K562 (cell line): ENCODE measurements around the gene GABRB3. TPM values are rescaled to one million over a fixed set of nuclear protein-coding genes. Genes with fewer than 3 reads are reported as not detected.

Experiments used
- ATAC-seq: fragments of 200-7000 bp; cut with Tn5 transposase; 3 replicates; pipeline ENCODE4 v1.9.1; 2020; ENCODE audit warnings: moderate library complexity
- BruUV-seq: library from RNA; stranded (reverse); fragments of 400-500 nt; replicated peaks from 2 replicates; lab custom pipeline; 2021; lab: Mats Ljungman, UMichigan
- CTCF ChIA-PET: fragments of 300-600 bp; formaldehyde crosslinking; extraction: SDS; loops from one replicate; lab custom pipeline; 2021; ENCODE audit warnings: low intra/inter-chr PET ratio; lab: Yijun Ruan, JAX
- POLR2A ChIA-PET: fragments of 300-600, 350-650 bp; sonication (Branson Sonifier 250); formaldehyde crosslinking; extraction: SDS; loops from one replicate; lab custom pipeline; 2021; ENCODE audit warnings: antibody characterized with exemption, inconsistent platforms; lab: Yijun Ruan, JAX
- DNase-seq, 4 experiments: peaks; one replicate each; pipeline versions ENCODE4 v3.0.0 to v3.0.0-alpha.2; 2011 to 2018; ENCODE audit warnings: low spot score in 3 of 4, mixed read lengths in 3 of 4; ENCODE audit errors: extremely low read depth in 1 of 4
- FAIRE-seq: peaks from 2 replicates; lab custom pipeline; 2011; peaks lifted over from hg19 to GRCh38; lab: Jason Lieb, UNC
- H2AFZ ChIP-seq: 2 replicates; pipeline ENCODE4 v1.6.0; 2011; ENCODE audit warnings: low read depth, low read length, control low read depth, inconsistent platforms
- H3K27ac ChIP-seq: fragments of 200-600 bp; 3 replicates; pipeline ENCODE4 v1.8.0; 2011; ENCODE audit warnings: low read depth, mild to moderate bottlenecking, control low read depth, inconsistent platforms, low read length, moderate library complexity, mixed read lengths; ENCODE audit errors: extremely low read depth
- H3K27me3 ChIP-seq, 2 experiments: fragments of 300-600 bp in 1 of 2; 2 replicates in 1 of 2; 3 replicates in 1 of 2; pipeline versions ENCODE4 v1.6.0 to v1.8.0; 2011; ENCODE audit warnings: inconsistent platforms in 2 of 2, low read length in 2 of 2, mild to moderate bottlenecking in 1 of 2, mixed read lengths in 1 of 2, moderate library complexity in 1 of 2; ENCODE audit not compliant: control insufficient read depth in 2 of 2, insufficient read depth in 2 of 2
- H3K36me3 ChIP-seq: fragments of 300-600 bp; 3 replicates; pipeline ENCODE4 v1.8.0; 2011; ENCODE audit warnings: mild to moderate bottlenecking, low read length, inconsistent platforms; ENCODE audit not compliant: control insufficient read depth, insufficient read depth
- H3K4me1 ChIP-seq, 2 experiments: fragments of 200-600 bp in 1 of 2; replicated peaks in 1 of 2; 2 replicates in 1 of 2; 3 replicates in 1 of 2; pipeline versions ENCODE4 v1.5.1 to v1.8.0; 2011; ENCODE audit warnings: inconsistent platforms in 2 of 2, low read length in 2 of 2, mild to moderate bottlenecking in 1 of 2, mixed read lengths in 1 of 2, moderate library complexity in 1 of 2; ENCODE audit not compliant: control insufficient read depth in 2 of 2, insufficient read depth in 2 of 2
- H3K4me2 ChIP-seq: 2 replicates; pipeline ENCODE4 v1.6.1; 2011; ENCODE audit warnings: low read length, control low read depth, inconsistent platforms, mixed read lengths; ENCODE audit not compliant: insufficient read depth
- H3K4me3 ChIP-seq: fragments of 200-600 bp; sonication (generic), shearing (Covaris generic); 2 replicates; pipeline ENCODE4 v1.5.1; 2016; ENCODE audit warnings: control low read depth, inconsistent platforms
- H3K79me2 ChIP-seq: fragments of 200-600 bp; 3 replicates; pipeline ENCODE4 v1.8.0; 2011; ENCODE audit warnings: low read length, inconsistent platforms; ENCODE audit not compliant: control insufficient read depth, insufficient read depth
- H3K9ac ChIP-seq, 2 experiments: 2 replicates each; pipeline versions ENCODE4 v1.6.0 to v1.6.1; 2011; ENCODE audit warnings: low read depth in 2 of 2, low read length in 2 of 2, control low read depth in 1 of 2, inconsistent platforms in 1 of 2, mild to moderate bottlenecking in 1 of 2, mixed read lengths in 1 of 2; ENCODE audit not compliant: insufficient read depth in 1 of 2
- H3K9me1 ChIP-seq: one replicate; pipeline ENCODE4 v1.6.0; 2011; ENCODE audit warnings: inconsistent platforms, mild to moderate bottlenecking, low read length, moderate library complexity; ENCODE audit not compliant: control insufficient read depth, insufficient read depth
- H3K9me3 ChIP-seq: replicated peaks from 2 replicates; pipeline ENCODE4 v1.5.1; 2011; ENCODE audit warnings: low read depth, low read length, inconsistent platforms; ENCODE audit not compliant: control insufficient read depth, insufficient read depth
- H4K20me1 ChIP-seq: replicated peaks from 2 replicates; pipeline ENCODE4 v1.6.1; 2011; ENCODE audit warnings: low read length, inconsistent platforms, mixed read lengths; ENCODE audit not compliant: control insufficient read depth, insufficient read depth
- REST ChIP-seq, 2 experiments: fragments of 450-650 bp; formaldehyde crosslinking in 1 of 2; IDR thresholded peaks; 2 replicates each; pipeline versions ENCODE4 v1.4.0 to v1.6.1; 2014 to 2020; ENCODE audit warnings: mild to moderate bottlenecking in 2 of 2, borderline replicate concordance in 1 of 2, low read depth in 1 of 2
- ZFP1 ChIP-seq: fragments of 450-650 bp; formaldehyde crosslinking; IDR thresholded peaks from 2 replicates; pipeline ENCODE4 v1.4.0; 2020; ENCODE audit warnings: mild to moderate bottlenecking, mixed read lengths
- WGBS: fragments of 100-300 bp; shearing (Covaris generic); methylation state at CpG from one replicate; pipeline ENCODE4 v1.1.6; 2016; ENCODE audit warnings: low coverage, mixed read lengths; ENCODE audit not compliant: insufficient coverage; ENCODE audit errors: missing lambda C conversion rate; 5-methylcytosine and 5-hydroxymethylcytosine counted together
- in situ Hi-C: fragments of 300-500 bp; cut with MboI; formaldehyde crosslinking; loops from 4 replicates; pipeline ENCODE4 v1.15.0; 2018; ENCODE audit warnings: inconsistent platforms, mixed read lengths
- intact Hi-C: fragments of 100-400 bp; cut with micrococcal nuclease; formaldehyde crosslinking; loops from 2 replicates; pipeline ENCODE4 v1.14.2; 2022
- polyA plus RNA-seq, 8 experiments: library from polyadenylated mRNA; depleted of rRNA in 4 of 8; stranded (reverse) in 5 of 8; unstranded in 3 of 8; fragments of >200 nt; fragmentation: Nextera tagmentation in 2 of 8; fragmentation: Illumina TruSeq in 1 of 8; extraction: Ambion mirVana in 2 of 8; extraction: Trizol in 1 of 8; gene quantifications; 2 replicates each; pipeline versions ENCODE4 v1.2.1 to v1.2.3, GENCODE V29; 2011 to 2014; ENCODE audit warnings: inconsistent platforms in 1 of 8, missing spikeins in 1 of 8
- total RNA-seq, 7 experiments: library from RNA; depleted of rRNA in 6 of 7; stranded (reverse); fragments of >200 nt in 6 of 7; fragmentation: Illumina TruSeq in 2 of 7; extraction: Trizol in 2 of 7; gene quantifications; 2 replicates each; pipeline versions ENCODE4 v1.2.1 to v1.2.3, GENCODE V29; 2011 to 2021; ENCODE audit warnings: low replicate concordance in 1 of 7

The GABRB3 gene
- total and polyA plus RNA-seq, 9 of the 15 experiments (the other 6 are each of a cell fraction or from before 2014, with no cell fraction given): 0.09 to 1.4 (median 0.49) TPM

GRCh38 chr15:26670116-26670515 is 102.8 kb downstream of the GABRB3 start:
- Histone ChIP-seq H3K27ac (no peak overlapping the region), H3K36me3 (no peaks in the 10 kb centered on the region), H2AFZ (no peak overlapping the region), H3K4me2 (no peak overlapping the region), H3K9me3 (no peaks in the 10 kb centered on the region), H3K9me1 (no peaks in the 10 kb centered on the region), H3K27me3 (peaks cover 0 to 6% of the 10 kb centered on the region in 2 experiments; a peak in 2 of 5 replicates), H3K79me2 (no peaks in the 10 kb centered on the region), H3K4me1 (no peaks in the 10 kb centered on the region), H3K9ac (no peak overlapping the region), H4K20me1 (no peaks in the 10 kb centered on the region), H3K4me3 (no peak overlapping the region)
- FAIRE-seq: no peak
- POLR2A ChIA-PET: interaction anchor here (0.6 kb wide), 1 partner anchor 8 kb away, joined by 3 read pairs; no protein-coding TSS in a partner anchor
- CTCF ChIA-PET: no interaction called here
- no TSS peak for BruUV-seq
- DNase-seq: no peak
- no peak for ATAC-seq
- TF ChIP-seq REST (IDR thresholded peaks at IDR 0.05; ENCODE audit: borderline replicate concordance): no peak
- TF ChIP-seq REST (CRISPR knock-in tag; IDR thresholded peaks at IDR 0.05; ENCODE audit: low read depth): no peak
- no peak for TF ChIP-seq ZFP1 (CRISPR knock-in tag)
- intact Hi-C loops (no loop called here), in situ Hi-C loops (no loop called here)
- 0% methylated on average over 11 of the region's 32 CpGs for WGBS
